PFSK-1 (cell line): ENCODE data around the gene UMODL1.

Experiments
- FOXP2 ChIP-seq: optimal IDR thresholded peaks from 2 replicates; pipeline ENCODE3; 2011; ENCODE audit warnings: borderline replicate concordance, control low read depth, inconsistent platforms; ENCODE audit not compliant: insufficient read depth; ENCODE audit errors: extremely low read length, extremely low read depth
- POLR2AphosphoS5 ChIP-seq: IDR thresholded peaks from 2 replicates; pipeline ENCODE4 v1.6.1; 2012; ENCODE audit warnings: low read depth, mild to moderate bottlenecking, control low read depth, low read length, moderate library complexity
- SIN3A ChIP-seq: IDR thresholded peaks from 2 replicates; pipeline ENCODE4 v1.6.1; 2012; ENCODE audit warnings: mild to moderate bottlenecking, low read length, moderate library complexity, borderline replicate concordance; ENCODE audit not compliant: insufficient read depth
- TAF1 ChIP-seq: IDR thresholded peaks from 2 replicates; pipeline ENCODE4 v1.6.1; 2012; ENCODE audit warnings: low read length, control low read depth, borderline replicate concordance; ENCODE audit not compliant: insufficient read depth
- TF ChIP-seq, protein P1 (sequence below), 2 experiments: IDR thresholded peaks; 2 replicates each; pipeline versions ENCODE4 v1.6.1 to v1.8.0; 2011 to 2012; ENCODE audit warnings: low read depth in 2 of 2, low read length in 2 of 2, control low read depth in 1 of 2, inconsistent platforms in 1 of 2, mild to moderate bottlenecking in 1 of 2, moderate library complexity in 1 of 2; ENCODE audit not compliant: insufficient read depth in 1 of 2

Gene UMODL1

DNA sequence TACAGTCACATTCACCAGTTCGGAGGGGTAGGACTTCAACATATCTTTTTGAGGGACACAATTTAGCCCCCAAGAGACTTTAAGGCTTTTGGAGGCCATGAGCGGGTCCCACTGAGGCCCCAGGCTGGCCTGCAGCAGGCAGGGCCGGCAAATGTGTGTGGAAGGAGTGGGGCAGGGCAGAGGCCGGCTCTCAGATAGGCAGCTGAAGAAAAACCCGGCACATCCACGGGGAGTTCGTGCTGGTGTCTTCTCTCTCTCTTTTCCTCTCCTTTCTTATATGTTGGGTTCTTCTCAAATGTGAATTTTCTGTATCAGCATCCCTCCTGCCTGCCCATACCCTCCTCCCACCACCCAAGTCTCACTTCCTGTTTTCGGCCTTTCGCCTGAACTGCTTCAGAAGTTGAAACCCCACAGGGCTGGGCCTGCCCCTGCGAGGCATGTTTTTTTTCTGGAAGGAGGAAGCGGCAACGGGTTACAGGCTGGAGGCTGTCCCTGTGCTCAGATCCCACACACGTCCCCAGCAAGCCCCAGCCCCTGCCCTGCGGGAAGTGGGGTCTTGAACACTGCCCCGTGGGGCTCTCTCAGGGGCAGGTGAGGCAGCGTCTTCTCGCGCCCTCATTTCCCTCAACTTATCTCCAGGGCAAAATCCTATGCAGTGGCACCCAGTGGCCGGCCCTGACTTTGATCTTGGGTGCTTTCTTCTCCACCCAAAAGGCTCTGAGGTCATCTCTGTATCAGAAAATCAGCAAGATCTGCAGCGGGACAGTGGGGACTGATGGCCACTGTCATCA is 9.7 kb upstream of the UMODL1 start:
- TF ChIP-seq, protein P1, sequence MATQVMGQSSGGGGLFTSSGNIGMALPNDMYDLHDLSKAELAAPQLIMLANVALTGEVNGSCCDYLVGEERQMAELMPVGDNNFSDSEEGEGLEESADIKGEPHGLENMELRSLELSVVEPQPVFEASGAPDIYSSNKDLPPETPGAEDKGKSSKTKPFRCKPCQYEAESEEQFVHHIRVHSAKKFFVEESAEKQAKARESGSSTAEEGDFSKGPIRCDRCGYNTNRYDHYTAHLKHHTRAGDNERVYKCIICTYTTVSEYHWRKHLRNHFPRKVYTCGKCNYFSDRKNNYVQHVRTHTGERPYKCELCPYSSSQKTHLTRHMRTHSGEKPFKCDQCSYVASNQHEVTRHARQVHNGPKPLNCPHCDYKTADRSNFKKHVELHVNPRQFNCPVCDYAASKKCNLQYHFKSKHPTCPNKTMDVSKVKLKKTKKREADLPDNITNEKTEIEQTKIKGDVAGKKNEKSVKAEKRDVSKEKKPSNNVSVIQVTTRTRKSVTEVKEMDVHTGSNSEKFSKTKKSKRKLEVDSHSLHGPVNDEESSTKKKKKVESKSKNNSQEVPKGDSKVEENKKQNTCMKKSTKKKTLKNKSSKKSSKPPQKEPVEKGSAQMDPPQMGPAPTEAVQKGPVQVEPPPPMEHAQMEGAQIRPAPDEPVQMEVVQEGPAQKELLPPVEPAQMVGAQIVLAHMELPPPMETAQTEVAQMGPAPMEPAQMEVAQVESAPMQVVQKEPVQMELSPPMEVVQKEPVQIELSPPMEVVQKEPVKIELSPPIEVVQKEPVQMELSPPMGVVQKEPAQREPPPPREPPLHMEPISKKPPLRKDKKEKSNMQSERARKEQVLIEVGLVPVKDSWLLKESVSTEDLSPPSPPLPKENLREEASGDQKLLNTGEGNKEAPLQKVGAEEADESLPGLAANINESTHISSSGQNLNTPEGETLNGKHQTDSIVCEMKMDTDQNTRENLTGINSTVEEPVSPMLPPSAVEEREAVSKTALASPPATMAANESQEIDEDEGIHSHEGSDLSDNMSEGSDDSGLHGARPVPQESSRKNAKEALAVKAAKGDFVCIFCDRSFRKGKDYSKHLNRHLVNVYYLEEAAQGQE (IDR thresholded peaks at IDR 0.05; ENCODE audit: insufficient read depth in 1 of 2, low read depth in 2 of 2, low read length in 2 of 2): no peak
- TF ChIP-seq POLR2AphosphoS5 (no peak), TAF1 (no peak), SIN3A (no peak), FOXP2 (no peak)

GRCh38 chr21:42061986-42062235 is 9.2 kb upstream of the UMODL1 start:
- TF ChIP-seq POLR2AphosphoS5: no peak
- no peak for TF ChIP-seq SIN3A

DNA sequence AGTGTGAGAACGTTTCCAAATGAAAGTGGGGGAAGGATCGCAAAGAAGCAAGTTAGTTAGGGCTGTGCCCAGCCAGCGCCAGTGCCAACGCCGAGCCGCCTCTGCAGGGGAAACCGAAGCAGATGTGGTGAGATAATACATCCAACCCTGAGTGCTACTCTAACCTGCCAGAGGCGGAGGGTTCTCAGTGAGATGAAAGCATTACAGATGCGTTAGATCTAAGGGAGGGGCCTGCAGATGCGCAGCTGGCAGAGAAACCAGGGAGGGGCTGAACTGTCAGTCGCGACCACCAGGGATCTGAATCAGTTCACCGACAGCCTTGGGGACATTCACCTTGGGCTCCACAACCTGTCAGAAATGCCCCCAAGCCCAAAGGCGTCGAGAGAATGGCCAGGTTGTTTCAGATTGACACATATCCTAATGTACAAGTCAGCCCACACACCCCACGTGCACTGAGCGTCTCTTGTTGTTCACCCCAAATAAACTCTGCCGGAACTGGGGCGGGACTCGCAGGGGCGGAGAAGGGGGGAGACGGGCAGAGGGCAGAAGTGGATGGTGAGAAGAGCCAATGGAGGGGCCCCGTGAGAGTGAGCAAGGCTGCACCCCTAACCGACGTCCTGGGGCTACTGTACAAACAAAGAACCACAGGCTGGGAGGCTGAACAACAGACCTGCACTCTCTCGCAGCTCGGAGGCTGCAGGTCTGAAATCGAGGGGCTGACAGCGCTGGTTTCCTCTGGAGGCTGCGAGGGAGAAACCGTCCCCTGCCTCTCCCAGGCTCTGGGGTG is 8.7 kb upstream of the UMODL1 start:
- TF ChIP-seq POLR2AphosphoS5 (no peak), TAF1 (no peak), SIN3A (no peak), FOXP2 (no peak)
- TF ChIP-seq, protein P1 (IDR thresholded peaks at IDR 0.05; ENCODE audit: insufficient read depth in 1 of 2, low read depth in 2 of 2, low read length in 2 of 2): no peak

DNA sequence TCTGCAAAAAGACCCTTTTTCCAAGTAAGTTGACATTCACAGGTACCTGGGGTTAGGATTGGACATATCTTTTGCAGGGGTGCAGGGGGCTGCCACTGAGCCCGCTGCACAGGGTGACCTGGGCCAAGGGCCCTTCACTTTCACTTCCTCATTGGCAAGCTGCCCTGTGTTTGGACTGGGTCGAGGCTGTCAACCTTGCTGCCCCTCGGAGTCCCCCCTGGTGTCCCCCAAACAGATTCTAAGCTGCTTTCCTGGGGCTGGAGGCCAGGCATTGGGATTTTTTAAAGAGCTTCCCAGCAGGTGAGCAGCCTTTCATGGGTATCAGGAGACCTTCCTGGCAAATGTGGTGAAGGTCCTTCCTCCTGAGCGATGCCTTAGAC is 7.9 kb upstream of the UMODL1 start:
- no peak for TF ChIP-seq FOXP2
- no peak for TF ChIP-seq POLR2AphosphoS5
- TF ChIP-seq TAF1: no peak
- TF ChIP-seq, protein P1 (IDR thresholded peaks at IDR 0.05; ENCODE audit: insufficient read depth in 1 of 2, low read depth in 2 of 2, low read length in 2 of 2): no peak
- TF ChIP-seq SIN3A: no peak

DNA sequence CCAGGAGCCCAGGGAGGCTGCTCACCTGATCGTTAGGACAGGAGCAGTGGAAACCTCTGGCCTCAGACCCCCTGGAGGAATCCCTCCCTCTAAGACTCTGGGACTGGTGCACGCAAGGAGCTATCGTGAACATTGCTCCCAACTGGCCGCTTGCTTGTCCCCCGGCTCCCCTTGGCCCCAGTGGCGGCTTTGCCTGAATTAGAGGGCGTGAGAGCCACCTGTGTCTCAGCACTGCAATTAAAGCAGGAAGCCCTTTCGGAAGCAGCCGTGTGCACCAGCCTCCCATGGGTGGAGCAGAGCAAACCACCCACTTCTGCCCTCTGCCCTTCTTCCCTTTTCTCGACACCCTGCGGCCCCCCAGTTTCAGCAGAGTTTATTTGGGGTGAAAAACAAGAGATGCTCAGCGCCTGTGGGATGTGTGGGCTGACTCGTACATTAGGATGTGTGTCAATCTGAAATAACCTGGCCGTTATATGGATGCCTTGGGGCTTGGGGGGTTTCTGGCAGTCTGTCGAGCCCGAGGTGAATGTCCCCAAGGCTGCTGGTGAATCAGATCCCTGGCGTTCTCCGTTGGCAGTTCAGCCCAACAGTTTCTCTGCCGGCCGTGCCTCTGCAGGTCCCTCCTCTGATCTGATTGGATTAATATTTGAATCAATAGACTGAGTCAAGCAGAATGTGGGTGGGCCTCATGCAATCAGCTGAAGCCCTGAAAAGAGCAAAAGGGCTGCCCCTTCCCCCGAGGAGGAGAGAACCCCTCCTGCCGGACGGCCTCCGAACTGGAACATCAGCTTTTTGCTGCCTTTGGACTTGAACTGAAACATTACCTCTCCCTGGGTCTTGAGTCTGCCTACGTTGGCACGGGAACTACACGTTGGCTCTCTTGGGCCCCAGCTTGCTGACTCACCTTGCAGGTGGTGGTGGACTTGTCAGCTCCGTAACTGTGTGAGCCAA is 7.3 kb upstream of the UMODL1 start:
- no peak for TF ChIP-seq SIN3A
- no peak for TF ChIP-seq TAF1
- TF ChIP-seq, protein P1 (IDR thresholded peaks at IDR 0.05; ENCODE audit: insufficient read depth in 1 of 2, low read depth in 2 of 2, low read length in 2 of 2): no peak
- no peak for TF ChIP-seq FOXP2
- TF ChIP-seq POLR2AphosphoS5: no peak
